ENCODE data around the gene PAPOLB.
"Not testable (repeated sequence)": the region's sequence is repeated elsewhere in the genome, so short reads cannot be mapped to it uniquely, and the experiment has no call there.

Gene PAPOLB

DNA sequence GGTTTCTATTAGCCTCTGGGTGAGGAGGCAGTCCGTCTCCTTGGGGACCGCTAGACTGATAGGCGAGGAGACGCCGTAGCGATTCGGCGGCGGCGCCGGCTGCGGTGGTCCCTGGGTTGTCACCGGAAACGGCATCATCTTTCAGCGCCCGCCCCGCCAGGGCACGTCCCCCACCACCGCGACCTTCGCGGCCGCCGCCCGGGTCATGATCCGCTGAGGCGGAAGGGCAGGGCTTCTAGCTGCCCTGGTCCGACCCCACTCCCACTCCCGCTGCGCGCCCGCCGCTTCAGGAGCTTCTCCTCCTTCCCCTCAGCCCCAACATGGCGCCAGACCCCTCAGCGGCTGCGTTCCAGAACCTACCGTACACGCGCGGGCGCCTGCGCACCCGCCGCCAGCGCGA lies at the start of gene PAPOLB:
Gene PAPOLB, minus strand, starts transcription at position 358 of the 400 bp plus-strand sequence. Its CDS starts 220 bp downstream, at position 138.
- no peak for DNase-seq

DNA sequence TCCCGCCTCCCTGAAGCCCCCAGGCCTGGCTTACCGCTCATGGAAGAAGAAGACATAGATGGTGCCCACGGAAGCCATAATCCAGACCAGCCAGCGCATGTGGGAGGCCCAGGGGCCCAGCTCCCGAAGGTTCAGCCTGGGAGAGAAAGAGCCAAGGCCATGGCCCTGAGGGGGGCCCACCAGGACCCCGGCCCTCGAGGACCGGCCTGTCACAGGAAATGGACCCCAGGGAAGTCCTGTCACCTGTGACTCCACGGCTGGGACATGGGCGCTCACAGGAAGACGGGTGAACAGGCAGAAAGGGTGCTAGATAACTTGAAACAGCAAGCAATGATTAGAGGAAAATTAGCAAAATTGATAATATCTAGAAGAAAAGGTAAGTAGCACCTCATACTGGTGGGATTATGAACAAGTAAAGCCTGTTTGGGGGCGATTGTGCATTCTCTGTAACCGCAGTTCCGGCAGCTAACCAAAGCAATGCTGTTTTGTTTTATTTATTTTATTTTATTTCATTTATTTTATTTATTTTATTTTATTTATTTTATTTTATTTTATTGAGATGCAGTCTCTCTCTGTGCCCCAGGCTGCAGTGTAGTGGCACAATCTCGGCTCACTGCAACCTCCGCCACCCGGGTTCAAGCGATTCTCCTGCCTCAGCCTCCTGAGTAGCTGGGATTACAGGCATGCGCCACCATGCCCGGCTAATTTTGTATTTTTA lies 49.4 kb upstream of the PAPOLB start:
- DNase-seq: no peak

DNA sequence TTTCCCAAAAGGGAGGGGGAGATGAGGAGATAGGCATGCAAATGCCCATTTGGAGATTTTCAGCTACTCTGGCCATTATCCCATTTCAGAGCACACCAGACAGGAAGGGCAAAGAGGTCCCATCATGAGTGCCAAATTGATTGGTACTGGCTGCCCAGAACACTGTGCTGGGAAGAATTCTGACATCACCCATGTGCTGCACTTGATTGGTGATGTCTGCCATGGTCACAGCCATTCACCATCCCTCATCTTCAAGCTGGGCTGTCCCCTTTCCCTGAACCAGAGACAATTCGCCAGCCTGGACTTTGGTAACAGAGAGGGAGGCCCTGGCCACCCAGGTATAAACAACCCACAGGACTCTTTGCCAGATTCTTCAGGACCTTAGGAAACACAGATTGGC lies 44.9 kb upstream of the PAPOLB start:
- DNase-seq: no peak

DNA sequence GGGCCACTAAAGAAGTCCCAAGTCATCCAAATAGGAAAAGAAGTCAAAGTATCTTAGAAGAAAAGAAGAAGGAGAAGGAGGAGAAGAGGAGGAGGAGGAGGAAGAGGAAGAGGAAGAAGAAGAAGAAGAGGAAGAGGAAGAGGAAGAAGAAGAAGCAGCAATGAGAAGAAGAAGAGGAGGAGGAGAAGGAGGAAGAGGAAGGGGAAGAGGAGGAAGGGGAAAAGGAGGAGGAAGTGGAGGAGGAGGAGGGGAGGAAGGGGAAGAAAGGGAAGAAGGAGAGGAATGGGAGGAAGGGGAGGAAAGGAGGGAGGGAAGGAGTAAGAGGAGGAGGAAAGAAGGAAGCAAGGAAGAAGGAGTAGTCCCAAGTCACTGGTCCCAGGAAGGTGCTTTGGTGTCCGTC lies 43.3 kb upstream of the PAPOLB start:
- no peak for DNase-seq

DNA sequence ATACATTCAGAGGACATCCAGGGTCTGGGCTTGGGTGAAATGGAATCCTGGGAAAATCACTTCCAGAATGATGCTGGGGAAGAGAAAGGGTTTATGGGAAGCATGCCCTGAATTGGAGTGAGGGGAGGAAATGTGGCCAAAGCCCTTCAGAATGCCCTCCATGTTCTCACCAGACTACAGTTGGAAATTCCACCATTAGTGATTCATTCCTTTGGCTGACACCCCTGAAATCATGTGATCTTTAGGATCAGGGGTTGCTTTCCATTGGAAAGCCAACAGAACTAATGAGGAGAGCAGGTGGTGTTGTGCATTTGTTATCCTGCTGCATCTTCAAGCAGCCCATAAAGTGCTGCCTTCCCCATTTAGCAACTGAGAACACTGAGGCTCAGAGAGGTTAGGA lies 42.5 kb upstream of the PAPOLB start:
- no peak for DNase-seq

DNA sequence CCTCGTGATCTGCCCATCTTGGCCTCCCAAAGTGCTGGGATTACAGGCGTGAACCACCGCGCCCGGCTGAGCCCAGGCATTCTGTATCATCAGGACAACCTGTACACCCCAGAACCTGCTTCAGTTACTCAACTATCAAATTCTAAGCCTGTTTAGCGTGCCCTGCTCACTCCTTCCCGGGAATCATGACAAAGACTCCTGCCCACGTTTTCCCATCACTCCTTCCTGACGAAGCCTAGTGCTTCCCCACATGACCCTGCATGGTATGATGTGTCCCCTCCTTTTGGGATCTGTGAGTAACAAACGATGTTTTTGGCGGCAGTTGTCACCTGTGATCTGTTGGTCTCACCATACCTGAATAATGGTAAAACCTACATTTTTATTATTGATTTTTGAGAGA lies 33.9 kb upstream of the PAPOLB start:
- DNase-seq: no peak

DNA sequence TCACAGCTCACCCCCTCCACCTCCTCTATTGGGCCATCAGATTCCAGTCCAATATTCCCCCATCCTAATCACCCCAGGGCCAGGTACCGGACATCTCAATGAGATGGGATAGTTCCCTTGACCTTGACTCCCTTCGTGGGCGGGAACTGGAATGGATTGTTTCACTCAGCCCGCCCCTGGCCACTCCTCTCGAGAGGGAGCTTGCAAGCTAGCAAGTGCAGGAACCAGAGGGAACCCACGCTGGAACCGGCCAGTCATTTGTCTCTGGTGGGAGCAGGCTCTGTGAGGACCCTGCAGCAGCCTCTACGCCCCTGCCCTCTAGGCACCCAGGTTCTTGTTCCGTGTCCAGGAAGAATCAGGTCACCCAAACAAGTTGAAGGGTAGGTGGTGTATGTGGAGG lies 32.7 kb upstream of the PAPOLB start:
- DNase-seq: no peak

DNA sequence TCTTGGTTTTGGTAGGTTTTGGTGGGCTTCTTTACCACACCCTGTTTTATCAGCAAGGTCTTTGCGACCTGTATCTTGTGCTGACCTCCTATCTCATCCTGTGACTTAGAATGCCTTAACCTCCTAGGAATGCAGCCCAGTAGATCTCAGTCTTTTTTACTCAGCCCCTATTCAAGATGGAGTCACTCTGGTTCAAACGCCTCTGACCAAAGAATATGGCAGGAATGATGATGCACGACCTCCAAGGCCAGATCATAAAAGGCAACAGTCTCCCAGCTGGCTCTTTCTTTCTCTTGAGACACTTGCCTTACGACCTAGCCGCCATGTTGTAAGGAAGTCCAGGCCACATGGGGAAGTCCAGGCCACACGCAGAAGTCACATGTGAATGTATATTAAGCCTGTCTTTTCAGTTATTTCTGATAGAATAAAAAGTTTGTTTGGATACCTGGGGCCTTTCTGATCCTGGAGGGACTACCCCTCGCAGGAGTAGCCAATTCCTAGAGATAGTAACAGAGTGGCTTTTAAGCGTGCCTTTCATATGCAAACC lies 32.2 kb upstream of the PAPOLB start:
- no peak for DNase-seq

DNA sequence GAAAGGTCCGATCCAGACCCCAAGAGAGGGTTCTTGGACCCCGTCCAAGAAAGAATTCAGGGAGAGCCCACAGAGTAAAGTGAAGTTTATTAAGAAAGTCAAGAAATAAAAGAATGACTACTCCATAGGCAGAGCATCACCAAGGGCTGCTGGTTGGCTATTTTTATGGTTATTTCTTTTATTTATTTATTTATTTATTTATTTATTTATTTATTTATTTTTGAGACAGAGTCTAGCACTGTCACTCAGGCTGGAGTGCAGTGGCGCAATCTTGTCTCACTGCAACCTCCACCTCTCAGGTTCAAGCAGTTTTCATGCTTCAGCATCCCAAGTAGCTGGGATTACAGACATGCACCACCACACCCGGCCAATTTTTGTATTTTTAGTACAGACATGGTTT lies 31.4 kb upstream of the PAPOLB start:
- DNase-seq: not testable (repeated sequence)

DNA sequence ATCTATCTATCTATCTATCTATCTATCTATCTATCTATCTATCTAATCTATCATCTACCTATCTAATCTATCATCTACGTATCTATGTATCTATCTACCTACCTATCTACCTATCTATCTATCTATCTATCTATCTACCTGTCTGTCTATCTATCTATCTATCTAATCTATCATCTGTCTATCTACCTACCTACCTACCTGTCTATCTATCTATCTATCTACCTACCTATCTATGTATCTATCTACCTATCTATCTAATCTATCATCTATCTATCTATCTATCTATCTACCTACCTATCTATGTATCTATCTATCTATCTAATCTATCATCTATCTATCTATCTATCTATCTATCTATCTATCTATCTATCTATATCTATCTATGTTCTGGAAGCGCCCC lies 29.7 kb upstream of the PAPOLB start:
- not testable (repeated sequence) for DNase-seq

DNA sequence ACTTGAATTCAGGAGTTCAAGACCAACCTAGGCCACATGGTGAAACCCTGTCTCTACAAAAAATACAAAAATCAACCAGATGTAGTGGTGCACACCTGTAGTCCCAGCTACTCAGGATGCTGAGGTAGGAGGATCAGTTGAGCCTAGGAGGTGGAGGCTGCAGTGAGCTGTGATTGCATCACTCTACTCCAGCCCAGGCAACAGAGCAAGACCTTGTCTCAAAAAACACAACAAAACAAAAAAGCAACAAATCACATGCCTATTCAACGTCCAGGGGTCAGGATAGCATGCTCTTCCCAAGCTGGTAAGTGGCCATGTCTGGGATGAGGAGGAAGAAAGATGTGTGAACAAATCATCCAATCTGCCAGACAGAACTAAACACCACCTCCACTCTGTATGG lies 27.9 kb upstream of the PAPOLB start:
- DNase-seq: no peak

DNA sequence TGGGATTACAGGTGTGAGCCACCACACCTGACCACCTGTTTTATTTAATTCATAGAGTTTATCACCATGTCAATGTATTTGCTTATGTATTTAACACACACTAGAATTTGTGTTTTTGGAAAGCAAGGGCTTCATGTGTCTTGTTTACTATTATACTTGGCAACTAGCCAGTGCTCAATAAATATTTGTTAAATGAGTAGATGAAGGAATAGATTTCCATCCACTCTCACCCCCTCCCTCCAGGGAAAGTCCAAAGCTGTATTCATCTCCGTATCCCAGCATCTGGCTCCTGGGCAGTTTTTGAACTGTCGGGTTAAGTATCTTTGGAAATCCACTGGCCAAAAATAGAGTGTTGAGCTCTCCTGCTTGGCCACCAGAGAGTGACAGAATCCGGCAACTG lies 26.3 kb upstream of the PAPOLB start:
- no peak for DNase-seq

DNA sequence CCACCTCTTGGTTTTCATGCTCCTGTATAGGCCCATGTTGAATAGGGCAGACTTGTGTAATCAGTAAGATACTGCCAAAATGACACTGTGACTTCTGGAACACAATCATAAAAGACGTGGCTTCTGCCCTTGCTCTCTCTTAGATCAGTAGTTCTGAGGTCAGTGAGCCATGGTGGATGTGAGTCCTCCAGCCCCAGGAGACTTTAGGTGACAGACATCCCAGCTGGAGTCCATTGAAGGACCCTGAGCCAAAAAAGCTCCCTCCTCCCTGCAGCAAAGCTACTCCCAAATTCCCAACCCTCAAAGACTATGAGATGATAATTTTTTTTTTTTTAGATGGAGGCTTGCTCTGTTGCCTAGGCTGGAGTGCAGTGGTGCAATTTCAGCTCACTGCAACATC lies 24.8 kb upstream of the PAPOLB start:
- DNase-seq: no peak

DNA sequence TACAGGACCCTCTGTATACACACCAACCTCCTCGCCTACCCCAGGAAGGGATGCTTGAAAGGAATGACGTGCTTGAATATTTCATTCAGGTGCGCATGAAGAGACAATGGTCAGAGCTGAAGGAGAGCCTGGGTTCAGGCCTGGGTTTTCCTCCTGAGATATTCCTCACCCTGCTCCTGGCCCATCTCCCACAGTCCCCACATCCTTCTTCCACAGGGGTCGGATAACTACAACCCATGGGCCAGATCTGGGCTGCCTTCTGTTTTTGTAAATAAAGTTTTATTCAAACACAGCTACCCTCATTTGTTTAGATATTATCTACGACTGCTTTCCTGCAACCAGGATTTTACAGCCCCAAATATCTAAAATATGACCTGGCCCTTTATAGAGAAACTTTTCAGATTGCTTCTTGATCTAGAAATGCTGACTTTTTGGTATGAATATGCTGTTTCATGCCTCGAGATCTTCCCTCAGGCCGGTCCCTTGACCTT lies 23.5 kb upstream of the PAPOLB start:
- DNase-seq: no peak

DNA sequence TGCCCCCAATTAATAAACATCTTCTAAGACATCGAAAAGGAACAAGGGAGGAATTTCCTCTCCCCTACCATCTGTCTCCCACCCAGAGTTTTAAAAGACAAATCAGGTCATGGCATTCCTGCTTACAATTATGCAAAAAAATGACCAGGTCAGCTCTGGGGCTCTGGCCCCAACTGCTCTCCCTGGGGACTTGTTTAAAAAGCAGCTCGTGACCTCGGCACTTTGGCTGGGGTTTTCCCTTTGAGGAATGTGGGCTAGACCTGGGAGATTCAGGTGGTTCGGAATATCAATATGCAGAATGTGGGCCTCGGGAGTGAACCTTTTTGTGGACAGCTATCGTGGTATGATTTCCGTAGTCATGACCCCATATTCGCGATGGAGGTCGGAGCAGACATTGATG lies 22.3 kb upstream of the PAPOLB start:
- DNase-seq: no peak

DNA sequence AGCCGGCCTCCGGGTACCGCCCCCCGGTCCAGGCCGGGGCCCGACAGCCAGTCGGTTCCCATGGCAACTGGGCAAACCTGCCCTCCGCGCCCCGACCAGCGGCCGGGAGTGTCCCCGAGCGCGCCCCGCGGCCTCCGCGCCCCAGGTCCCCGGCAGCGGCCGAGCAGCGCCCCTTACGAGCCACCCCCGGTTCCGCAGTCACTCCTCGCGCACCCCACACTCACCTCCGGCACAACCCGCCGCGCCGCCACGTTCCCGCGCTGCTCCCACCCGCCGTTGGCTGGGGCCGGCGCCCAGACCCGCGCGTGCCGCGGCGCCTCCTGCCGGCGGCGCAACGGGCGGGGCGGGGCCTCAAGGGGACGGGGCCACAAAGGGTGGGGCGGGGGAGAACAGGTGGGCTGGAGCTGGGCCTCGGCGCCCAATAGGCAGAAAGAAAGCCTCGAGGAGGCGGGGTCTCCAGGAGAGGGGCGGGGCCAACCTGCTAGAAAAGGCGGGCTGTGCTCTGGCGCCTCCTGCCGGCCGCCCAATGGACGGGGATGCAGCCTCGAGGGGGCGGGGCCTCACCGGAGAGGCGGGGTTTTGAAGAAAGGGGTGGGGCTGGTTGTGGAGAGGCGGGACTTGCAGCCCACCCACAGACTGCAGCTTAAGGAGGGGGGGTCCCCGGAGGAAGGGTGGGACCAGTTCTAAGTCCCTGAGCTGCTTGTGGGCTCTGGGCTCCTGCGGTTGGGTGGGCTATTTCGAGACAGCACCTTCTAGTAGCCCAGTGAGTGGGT lies 21.7 kb upstream of the PAPOLB start, which contains the start of gene RADIL:
Gene RADIL, minus strand, starts transcription at position 345 of the 773 bp plus-strand sequence. CDS start 5,577 bp downstream, outside the sequence.
- peak; percentile 90 for DNase-seq

DNA sequence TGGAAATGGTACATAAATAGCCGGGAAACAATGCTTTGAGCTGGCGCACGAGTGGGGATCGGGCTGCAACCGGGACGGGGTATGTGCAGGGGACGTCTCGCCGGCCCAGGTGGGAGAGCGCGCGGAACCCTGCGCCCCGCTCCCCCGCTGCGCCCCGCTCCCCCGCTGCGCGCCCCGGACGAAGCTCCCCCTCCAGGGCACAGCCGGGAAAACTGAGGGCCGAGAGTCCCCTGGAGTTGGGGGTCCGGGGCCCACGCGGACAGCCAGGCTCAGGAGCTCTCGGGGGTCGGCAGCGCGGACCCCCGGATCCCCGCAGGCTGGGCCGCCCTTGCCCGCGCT lies 21.2 kb upstream of the PAPOLB start:
- DNase-seq: no peak

DNA sequence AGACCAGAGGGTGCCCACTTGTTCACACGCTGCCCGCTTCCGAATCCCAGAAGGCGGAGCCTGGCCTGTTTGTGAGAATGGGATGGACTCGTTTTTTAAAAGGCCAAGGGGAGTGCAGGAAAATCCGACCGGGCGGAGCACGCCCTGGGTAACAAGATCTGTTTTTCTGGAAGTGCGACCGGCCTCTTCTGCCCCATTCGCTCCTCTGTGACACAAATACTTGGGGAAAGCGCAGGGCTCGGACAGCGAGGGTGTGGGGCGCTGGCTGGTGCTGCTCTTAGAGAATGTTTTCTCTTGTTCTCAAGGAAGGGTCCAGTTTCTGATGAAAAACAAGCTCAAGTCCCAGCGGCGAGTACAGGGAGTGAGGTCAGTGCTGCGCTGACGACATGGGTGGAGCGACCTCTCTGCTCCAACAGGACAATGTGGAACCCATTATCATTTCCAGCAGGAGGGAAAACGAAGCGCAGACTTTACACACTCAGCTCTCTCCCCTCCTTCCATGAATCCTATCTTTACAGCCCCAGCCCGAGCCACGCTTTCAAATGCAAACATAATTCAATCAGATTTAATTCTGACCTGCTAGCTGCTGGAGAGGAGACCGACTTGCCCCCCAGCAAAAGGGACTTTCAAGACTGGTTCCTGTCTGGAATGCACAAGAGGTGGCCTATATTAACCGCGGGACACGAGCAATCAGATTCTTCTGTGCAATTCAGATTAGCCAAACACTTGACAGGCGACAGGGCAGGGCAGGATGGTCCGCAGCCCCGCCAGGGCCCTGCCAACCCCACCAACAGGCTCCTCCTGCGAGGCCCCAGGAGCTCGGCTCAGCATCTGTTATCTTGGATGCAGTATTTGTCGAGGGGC lies 20.6 kb upstream of the PAPOLB start:
- DNase-seq: no peak

DNA sequence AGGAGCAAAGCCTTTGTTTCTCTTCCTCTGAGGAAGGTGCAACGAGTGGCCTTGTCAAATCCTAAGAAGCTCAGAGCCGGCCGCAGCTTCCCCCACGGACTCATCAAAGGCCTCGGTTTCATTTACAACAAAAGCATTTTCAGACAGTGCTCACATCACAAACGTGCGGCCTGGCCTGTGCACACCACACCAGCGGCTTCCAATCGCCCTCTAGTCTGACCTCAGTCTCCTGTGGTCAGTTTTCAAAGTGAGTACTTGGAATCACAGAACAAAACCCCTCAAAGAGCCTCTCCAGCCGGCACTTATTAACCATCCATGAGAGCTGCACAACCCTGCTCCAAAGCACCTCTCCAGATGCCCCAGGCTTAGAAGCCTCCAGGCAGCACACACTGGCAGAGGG lies 18.4 kb upstream of the PAPOLB start:
- no peak for DNase-seq

DNA sequence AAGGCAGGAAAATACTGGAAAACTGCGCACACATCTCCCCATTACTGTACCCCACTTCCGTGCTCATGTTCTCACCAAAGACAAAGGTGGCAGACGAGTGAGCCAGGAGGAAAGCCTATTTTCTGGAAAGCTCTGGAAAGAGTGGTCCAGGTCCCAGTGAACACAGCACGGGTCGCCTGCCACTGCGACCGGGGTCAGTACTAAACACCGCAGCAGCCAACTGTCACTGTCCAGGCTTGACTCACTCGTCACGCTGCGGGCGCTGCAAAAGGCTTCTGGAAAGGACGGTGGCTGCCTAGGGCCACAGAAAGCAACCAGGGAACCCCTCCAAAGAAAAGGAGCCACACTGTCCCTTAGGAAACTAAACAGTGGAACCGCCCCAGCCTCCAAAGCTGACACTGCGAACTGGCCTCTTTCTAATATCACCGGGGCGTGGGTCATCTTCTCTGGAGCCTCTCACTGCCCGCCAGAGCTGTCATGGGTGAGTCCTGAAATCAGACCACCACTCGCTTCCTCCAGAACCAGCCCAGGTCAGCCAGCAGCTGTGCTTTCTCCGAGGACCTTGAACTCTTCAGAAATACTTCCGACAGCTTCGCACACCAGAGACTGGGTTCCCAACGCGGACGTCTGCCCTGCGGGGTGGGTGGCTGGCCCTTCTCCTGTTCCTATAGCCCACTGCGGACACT lies 17.7 kb upstream of the PAPOLB start:
- DNase-seq: no peak

DNA sequence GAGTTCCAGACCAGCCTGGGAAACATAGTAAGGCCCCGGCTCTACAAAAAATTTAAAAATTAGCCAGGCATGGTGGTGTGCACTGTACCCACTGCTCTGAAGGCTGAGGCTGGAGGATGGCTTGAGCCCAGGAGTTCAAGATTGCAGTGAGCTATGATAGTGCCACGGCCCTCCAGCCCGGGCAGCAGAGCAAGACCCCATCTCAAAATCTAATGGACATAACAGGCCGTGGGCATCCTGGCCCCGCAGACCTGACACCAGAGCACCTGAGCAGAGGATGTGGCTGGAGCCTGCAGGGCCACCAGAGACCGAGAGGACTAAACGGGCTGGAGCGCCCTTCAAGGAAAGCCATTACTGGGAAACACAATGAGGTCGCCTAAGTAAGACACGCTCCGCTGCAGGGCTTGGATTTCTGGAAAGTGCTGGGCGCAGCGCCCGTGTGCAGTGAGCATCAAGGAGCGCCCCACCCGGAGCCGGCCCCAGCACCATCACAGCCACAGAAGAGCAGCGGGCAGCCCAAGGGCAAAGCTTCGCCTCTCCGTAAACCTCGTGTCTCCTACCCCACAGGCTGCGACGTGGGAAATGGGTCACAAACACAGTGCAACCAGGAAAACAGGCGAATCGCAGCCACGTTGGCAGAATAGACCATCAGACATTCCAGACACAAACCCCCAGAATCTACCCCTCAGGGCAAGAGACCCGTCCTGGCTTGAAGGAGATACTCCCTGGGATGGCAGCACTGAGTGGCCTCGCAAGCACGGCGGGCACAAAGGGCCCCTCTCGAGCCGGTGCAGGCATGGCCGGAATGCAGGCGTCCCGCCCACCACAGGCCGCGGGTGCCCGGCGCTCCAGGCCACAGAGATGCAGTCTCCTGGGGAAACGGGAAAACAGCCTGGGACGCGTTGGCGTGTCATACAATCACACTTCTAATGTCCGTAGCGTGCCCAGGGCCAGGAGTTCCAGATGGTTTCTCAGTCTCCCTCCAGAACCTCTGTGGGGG lies 16.8 kb upstream of the PAPOLB start:
- no peak for DNase-seq

Measured in NCI-H1694 treated with DMSO at 0.1 percent for 48 hours (cell line).